ENCODE results near the gene ZC3H12D. TPM values are rescaled to one million over a fixed set of nuclear protein-coding genes. Genes with fewer than 3 reads are reported as not detected.
"Not testable (repeated sequence)": the region's sequence is repeated elsewhere in the genome, so short reads cannot be mapped to it uniquely, and the experiment has no call there.

ZC3H12D gene
- polyA plus RNA-seq, 4 donors: 2.0 to 4.0 (median 3.1) TPM

DNA sequence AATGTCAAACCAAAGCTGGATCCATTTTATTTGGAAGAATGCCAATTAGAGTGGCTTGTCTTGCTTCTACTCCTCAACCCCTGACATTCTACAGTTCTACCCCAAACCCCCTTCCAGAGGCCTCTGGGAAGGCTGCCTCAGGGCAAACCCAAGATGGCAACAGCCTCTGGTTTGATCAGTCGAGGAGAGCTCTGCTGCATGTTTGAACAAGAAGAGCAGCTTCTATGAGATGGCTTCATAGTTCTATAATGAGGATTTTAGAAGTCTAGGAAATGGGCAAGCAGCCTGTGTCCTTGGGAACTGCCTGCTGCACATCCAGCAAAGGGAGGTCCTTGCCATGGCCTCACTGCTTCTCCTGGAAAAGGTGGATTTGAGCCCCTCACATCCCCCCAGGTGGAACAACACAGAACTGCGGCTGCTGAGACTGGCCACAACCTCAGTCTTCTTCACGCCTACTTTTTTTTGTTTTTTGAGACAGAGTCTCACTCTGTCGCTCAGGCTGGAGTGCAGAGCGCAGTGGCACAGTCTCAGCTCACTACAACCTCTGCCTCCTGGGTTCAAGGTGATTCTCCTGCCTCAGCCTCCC lies 37.9 kb downstream of the ZC3H12D start:
- no peak overlapping the region for H3K4me3 ChIP-seq (ENCODE audit: low read depth in 1 of 3, low read length in 3 of 3)
- 86 to 94% (median 93%) methylated on average over 5 of the region's 5 CpGs for WGBS, 3 donors
- H3K36me3 ChIP-seq (ENCODE audit: control insufficient read depth in 3 of 3, insufficient read depth in 2 of 3, low read depth in 1 of 3, low read length in 3 of 3): peaks cover 0 to 4% (median 0%) of the 10 kb centered on the region in 3 donors
- no peak for DNase-seq
- H3K27me3 ChIP-seq (ENCODE audit: control insufficient read depth in 3 of 3, insufficient read depth in 3 of 3, low read length in 3 of 3): peaks cover 0 to 7% (median 0%) of the 10 kb centered on the region in 3 donors
- no peak overlapping the region for H3K27ac ChIP-seq (ENCODE audit: low read depth in 1 of 3, low read length in 2 of 3)
- H3K9me3 ChIP-seq (ENCODE audit: control insufficient read depth in 2 of 2, insufficient read depth in 1 of 2, low read depth in 1 of 2, low read length in 1 of 2): no peaks in the 10 kb centered on the region
- no peak for FAIRE-seq
- H3K4me1 ChIP-seq (ENCODE audit: control insufficient read depth in 3 of 3, insufficient read depth in 2 of 3, low read depth in 1 of 3, low read length in 2 of 3): peaks cover 4 to 14% (median 5%) of the 10 kb centered on the region in 3 donors

DNA sequence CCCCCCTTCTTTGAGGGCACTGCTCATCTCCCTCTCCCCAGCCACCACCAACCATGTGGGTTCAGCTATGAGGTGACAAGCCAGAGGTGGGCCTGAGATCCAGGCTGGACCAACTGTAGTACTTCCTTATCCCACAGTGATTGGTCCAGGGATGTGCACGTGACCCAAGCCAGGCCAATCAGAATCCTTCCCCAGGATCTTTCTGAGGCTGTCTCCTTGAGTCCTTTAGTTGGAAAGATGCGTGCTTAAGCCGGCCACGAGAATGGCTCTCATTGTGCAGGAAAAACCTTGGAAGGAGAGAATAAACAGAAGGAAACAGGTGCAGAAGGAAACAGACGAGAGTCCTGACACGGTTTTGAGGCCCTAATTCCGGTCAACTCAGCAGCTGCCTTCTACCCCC lies 39.2 kb downstream of the ZC3H12D start:
- FAIRE-seq (no peak), DNase-seq (no peak)
- 91 to 93% (median 92%) methylated on average over 7 of the region's 7 CpGs for WGBS, 3 donors
- Histone ChIP-seq H3K4me1 (ENCODE audit: control insufficient read depth in 3 of 3, insufficient read depth in 2 of 3, low read depth in 1 of 3, low read length in 2 of 3) (peaks cover 0 to 19% (median 2%) of the 10 kb centered on the region in 3 donors), H3K27ac (ENCODE audit: low read depth in 1 of 3, low read length in 2 of 3) (no peak overlapping the region), H3K36me3 (ENCODE audit: control insufficient read depth in 3 of 3, insufficient read depth in 2 of 3, low read depth in 1 of 3, low read length in 3 of 3) (peaks cover 0 to 4% (median 0%) of the 10 kb centered on the region in 3 donors), H3K27me3 (ENCODE audit: control insufficient read depth in 3 of 3, insufficient read depth in 3 of 3, low read length in 3 of 3) (peaks cover 0 to 6% (median 0%) of the 10 kb centered on the region in 3 donors), H3K9me3 (ENCODE audit: control insufficient read depth in 2 of 2, insufficient read depth in 1 of 2, low read depth in 1 of 2, low read length in 1 of 2) (no peaks in the 10 kb centered on the region), H3K4me3 (ENCODE audit: low read depth in 1 of 3, low read length in 3 of 3) (no peak overlapping the region)

DNA sequence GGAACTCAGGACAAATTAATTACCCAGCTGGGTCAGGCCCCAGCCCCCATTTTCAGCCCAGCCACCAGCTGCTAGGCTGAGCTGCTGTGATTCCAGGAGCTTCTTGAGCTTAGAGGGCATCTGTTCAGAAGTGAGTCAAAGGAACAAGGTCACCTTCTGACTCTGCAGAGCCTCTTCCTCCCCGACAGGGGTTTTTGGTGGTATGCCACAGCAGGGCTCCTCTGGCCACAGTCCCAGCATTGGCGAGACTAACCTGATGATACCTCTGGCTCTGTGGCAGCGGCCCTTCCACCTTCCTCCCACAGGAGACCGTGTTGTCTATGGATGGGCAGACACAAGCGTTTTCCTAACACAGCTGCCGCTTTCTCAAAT lies 39.7 kb downstream of the ZC3H12D start:
- H3K27me3 ChIP-seq (ENCODE audit: control insufficient read depth in 3 of 3, insufficient read depth in 3 of 3, low read length in 3 of 3): peaks cover 0 to 3% (median 0%) of the 10 kb centered on the region in 3 donors
- FAIRE-seq (no peak), DNase-seq (no peak)
- peaks cover 0 to 14% (median 0%) of the 10 kb centered on the region in 3 donors for H3K4me1 ChIP-seq (ENCODE audit: control insufficient read depth in 3 of 3, insufficient read depth in 2 of 3, low read depth in 1 of 3, low read length in 2 of 3)
- whole genome bisulfite sequencing, 3 donors: 77 to 90% (median 87%) methylated on average over 6 of the region's 6 CpGs
- H3K36me3 ChIP-seq (ENCODE audit: control insufficient read depth in 3 of 3, insufficient read depth in 2 of 3, low read depth in 1 of 3, low read length in 3 of 3): peaks cover 0 to 4% (median 0%) of the 10 kb centered on the region in 3 donors
- H3K4me3 ChIP-seq (ENCODE audit: low read depth in 1 of 3, low read length in 3 of 3): no peak overlapping the region
- no peaks in the 10 kb centered on the region for H3K9me3 ChIP-seq (ENCODE audit: control insufficient read depth in 2 of 2, insufficient read depth in 1 of 2, low read depth in 1 of 2, low read length in 1 of 2)
- H3K27ac ChIP-seq (ENCODE audit: low read depth in 1 of 3, low read length in 2 of 3): no peak overlapping the region

DNA sequence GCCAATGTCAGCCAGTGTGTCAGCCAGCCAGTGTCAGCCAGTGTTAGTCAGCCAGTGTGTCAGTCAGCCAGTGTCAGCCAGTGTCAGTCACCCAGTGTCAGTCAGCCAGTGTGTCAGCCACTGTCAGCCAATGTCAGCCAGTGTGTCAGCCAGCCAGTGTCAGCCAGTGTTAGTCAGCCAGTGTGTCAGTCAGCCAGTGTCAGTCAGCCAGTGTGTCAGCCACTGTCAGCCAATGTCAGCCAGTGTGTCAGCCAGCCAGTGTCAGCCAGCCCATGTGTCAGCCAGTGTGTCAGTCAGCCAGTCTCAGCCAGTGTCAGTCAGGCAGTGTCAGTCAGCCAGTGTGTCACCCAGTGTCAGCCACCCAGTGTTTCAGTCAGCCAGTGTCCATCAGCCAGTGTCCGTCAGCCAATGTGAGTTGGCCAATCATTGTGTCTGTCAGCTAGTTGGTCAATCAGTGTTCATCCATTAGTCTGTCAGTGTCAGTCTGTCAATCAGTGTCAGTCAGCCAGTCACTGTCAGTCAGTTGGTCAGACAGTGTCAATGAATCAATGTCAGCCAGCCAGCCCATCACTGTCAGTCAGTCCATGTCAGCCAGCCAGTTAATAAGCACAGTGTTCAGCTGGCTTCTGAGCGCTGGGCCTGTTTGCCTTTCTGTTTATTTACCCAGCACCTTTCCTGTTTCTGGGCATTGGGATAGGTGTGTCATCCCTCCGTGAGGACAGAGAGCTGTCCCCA lies 40.3 kb downstream of the ZC3H12D start:
- H3K9me3 ChIP-seq (ENCODE audit: control insufficient read depth in 2 of 2, insufficient read depth in 1 of 2, low read depth in 1 of 2, low read length in 1 of 2); H3K36me3 ChIP-seq (ENCODE audit: control insufficient read depth in 3 of 3, insufficient read depth in 2 of 3, low read depth in 1 of 3, low read length in 3 of 3); H3K27ac ChIP-seq (ENCODE audit: low read depth in 1 of 3, low read length in 2 of 3); H3K4me3 ChIP-seq (ENCODE audit: low read depth in 1 of 3, low read length in 3 of 3); H3K27me3 ChIP-seq (ENCODE audit: control insufficient read depth in 3 of 3, insufficient read depth in 3 of 3, low read length in 3 of 3); FAIRE-seq; DNase-seq: not testable (repeated sequence)
- 67 to 90% (median 88%) methylated on average over 3 of the region's 3 CpGs for WGBS, 3 donors
- H3K4me1 ChIP-seq (ENCODE audit: control insufficient read depth in 3 of 3, insufficient read depth in 2 of 3, low read depth in 1 of 3, low read length in 2 of 3): peaks cover 0 to 10% (median 0%) of the 10 kb centered on the region in 3 donors

DNA sequence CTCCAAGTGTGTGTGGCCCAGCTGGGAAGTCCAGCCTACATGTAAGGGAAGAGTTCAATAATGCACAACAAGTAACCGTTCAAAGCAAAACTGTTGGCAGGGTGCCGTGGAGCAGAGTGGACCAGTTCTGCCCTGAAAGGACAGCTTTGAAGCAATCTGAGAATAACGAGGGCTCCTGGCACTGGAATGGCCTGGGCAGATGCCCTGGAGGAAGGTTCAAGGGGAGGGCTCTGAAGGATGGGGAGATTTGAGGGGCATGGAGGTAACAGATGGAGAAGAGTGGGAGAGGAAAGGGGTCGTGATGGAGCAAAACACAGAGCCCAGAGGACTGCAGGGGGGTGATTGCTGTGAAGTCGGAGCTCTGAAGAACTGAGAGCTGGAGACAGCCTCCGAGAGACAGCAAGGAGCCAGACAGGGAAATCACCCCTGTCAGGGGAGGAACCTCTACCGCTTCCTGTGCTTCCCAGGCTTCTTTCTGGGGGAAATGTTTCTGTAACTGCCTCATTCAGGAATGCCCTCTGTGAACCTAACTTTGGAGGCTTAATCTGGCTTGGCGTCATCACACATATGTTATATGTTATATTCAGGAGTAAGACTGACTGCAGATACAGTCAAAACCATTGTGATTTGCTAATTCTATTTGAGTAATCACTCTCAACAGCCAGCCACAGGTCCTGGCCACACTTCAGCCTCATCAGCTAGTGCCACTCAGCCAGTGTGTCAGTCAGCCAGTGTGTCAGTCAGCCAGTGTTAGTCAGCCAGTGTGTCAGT lies 41.2 kb downstream of the ZC3H12D start:
- Histone ChIP-seq H3K9me3 (ENCODE audit: control insufficient read depth in 2 of 2, insufficient read depth in 1 of 2, low read depth in 1 of 2, low read length in 1 of 2) (no peaks in the 10 kb centered on the region), H3K4me3 (ENCODE audit: low read depth in 1 of 3, low read length in 3 of 3) (no peak overlapping the region), H3K27ac (ENCODE audit: low read depth in 1 of 3, low read length in 2 of 3) (no peak overlapping the region), H3K36me3 (ENCODE audit: control insufficient read depth in 3 of 3, insufficient read depth in 2 of 3, low read depth in 1 of 3, low read length in 3 of 3) (peaks cover 0 to under 1% (median 0%) of the 10 kb centered on the region in 3 donors), H3K27me3 (ENCODE audit: control insufficient read depth in 3 of 3, insufficient read depth in 3 of 3, low read length in 3 of 3) (no peaks in the 10 kb centered on the region), H3K4me1 (ENCODE audit: control insufficient read depth in 3 of 3, insufficient read depth in 2 of 3, low read depth in 1 of 3, low read length in 2 of 3) (peaks cover 0 to 10% (median 0%) of the 10 kb centered on the region in 3 donors)
- WGBS, 3 donors: 72 to 94% (median 87%) methylated on average over 8 of the region's 8 CpGs
- DNase-seq (no peak), FAIRE-seq (no peak)

DNA sequence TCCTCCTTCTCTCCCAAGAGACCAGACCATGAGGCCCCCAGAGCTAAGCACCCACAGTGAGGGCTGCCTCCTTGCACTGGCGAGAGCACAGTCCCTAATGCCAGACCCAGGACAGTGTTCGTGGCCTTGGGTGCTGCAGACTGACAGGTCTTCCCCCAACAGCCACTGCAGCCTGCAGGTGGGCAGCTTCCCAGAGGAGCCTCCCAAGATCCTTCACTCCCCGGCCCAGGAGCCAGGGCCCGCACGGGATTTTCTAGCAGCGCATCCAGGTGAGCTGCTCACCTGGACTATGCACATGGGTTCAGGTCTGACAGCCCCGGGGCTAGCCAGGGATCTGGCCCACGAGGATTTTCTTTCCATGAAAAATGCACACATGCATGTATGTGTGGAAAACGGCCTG lies 43.1 kb downstream of the ZC3H12D start:
- no peak overlapping the region for H3K4me3 ChIP-seq (ENCODE audit: low read depth in 1 of 3, low read length in 3 of 3)
- no peaks in the 10 kb centered on the region for H3K27me3 ChIP-seq (ENCODE audit: control insufficient read depth in 3 of 3, insufficient read depth in 3 of 3, low read length in 3 of 3)
- H3K27ac ChIP-seq (ENCODE audit: low read depth in 1 of 3, low read length in 2 of 3): no peak overlapping the region
- 80 to 85% (median 84%) methylated on average over 9 of the region's 9 CpGs for WGBS, 3 donors
- no peaks in the 10 kb centered on the region for H3K9me3 ChIP-seq (ENCODE audit: control insufficient read depth in 2 of 2, insufficient read depth in 1 of 2, low read depth in 1 of 2, low read length in 1 of 2)
- no peak for DNase-seq
- H3K36me3 ChIP-seq (ENCODE audit: control insufficient read depth in 3 of 3, insufficient read depth in 2 of 3, low read depth in 1 of 3, low read length in 3 of 3): no peaks in the 10 kb centered on the region
- FAIRE-seq: no peak
- H3K4me1 ChIP-seq (ENCODE audit: control insufficient read depth in 3 of 3, insufficient read depth in 2 of 3, low read depth in 1 of 3, low read length in 2 of 3): peaks cover 0 to 10% (median 0%) of the 10 kb centered on the region in 3 donors

DNA sequence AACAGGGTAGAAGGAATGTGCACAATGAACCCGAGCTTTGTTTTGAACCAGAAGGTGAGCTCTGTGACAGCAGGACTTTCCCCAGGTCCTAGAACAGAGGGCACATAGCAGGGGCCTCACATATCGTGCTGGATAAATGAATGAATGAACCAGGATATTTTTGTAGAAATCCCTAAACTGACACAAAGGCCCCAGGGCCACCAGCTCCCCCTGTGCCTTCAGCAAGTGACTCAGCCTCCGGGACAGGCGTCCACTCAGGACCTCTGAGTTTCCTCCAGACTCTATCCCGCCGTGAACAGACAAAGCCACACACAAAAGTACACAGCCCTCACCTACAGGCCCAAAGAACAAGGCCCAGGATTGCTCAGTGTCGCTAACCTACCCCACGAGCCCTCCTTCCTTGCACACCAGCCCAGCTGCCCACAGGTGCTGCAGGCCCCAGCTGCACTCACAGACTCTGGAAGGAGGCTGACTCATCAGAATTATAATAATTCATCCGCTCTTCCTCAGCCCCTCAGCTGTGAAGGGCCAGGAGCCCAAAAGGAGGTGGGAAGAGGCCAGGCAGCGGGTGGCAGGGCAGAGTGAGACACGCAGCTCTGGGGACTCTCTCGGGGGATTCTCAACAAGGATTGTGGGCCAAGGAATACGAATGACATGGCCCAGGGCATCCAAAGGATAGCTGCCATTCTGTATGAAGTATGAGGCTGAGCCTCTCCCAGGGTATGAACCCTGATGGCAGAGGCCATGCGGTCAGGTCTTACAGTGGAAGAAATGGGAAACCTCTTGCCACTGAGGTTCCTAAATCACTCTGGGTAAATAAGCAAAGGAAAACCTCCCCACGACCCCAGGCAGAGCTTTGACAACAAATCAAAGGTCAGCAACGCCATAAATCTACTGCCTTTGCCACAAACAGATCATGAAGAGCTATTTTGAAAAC lies 43.8 kb downstream of the ZC3H12D start:
- Histone ChIP-seq H3K27ac (ENCODE audit: low read depth in 1 of 3, low read length in 2 of 3) (no peak overlapping the region), H3K27me3 (ENCODE audit: control insufficient read depth in 3 of 3, insufficient read depth in 3 of 3, low read length in 3 of 3) (no peaks in the 10 kb centered on the region), H3K36me3 (ENCODE audit: control insufficient read depth in 3 of 3, insufficient read depth in 2 of 3, low read depth in 1 of 3, low read length in 3 of 3) (no peaks in the 10 kb centered on the region), H3K9me3 (ENCODE audit: control insufficient read depth in 2 of 2, insufficient read depth in 1 of 2, low read depth in 1 of 2, low read length in 1 of 2) (no peaks in the 10 kb centered on the region), H3K4me3 (ENCODE audit: low read depth in 1 of 3, low read length in 3 of 3) (no peak overlapping the region), H3K4me1 (ENCODE audit: control insufficient read depth in 3 of 3, insufficient read depth in 2 of 3, low read depth in 1 of 3, low read length in 2 of 3) (peaks cover 0 to 10% (median 0%) of the 10 kb centered on the region in 3 donors)
- DNase-seq (peak in 1 of 2 donors; percentile 36), FAIRE-seq (no peak)
- WGBS, 3 donors: 78 to 83% (median 81%) methylated on average over 16 of the region's 16 CpGs
